ENCODE measurements around the gene COL9A2.

DNA sequence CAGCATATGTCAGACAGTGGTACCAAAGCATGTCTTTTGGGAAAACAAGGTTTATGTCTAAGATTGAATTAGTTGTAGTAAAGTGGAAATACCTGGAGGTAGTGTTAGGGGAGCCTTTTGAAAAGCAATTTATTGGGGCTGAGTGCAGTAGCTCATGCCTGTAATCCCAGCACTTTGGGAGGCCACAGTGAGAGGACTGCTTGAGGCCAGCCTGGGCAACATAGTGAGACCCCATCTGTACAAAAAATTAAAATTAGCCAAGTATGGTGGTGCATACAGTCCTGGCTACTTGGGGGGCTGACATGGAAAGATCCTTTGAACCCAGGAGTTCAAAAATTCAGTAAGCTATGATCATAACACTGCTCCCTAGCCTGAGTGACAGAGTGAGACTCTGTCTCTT is 51.8 kb downstream of the COL9A2 start:
- TF ChIP-seq POLR2A (IDR thresholded peaks at IDR 0.05) = no peak
- TF ChIP-seq, protein P1, sequence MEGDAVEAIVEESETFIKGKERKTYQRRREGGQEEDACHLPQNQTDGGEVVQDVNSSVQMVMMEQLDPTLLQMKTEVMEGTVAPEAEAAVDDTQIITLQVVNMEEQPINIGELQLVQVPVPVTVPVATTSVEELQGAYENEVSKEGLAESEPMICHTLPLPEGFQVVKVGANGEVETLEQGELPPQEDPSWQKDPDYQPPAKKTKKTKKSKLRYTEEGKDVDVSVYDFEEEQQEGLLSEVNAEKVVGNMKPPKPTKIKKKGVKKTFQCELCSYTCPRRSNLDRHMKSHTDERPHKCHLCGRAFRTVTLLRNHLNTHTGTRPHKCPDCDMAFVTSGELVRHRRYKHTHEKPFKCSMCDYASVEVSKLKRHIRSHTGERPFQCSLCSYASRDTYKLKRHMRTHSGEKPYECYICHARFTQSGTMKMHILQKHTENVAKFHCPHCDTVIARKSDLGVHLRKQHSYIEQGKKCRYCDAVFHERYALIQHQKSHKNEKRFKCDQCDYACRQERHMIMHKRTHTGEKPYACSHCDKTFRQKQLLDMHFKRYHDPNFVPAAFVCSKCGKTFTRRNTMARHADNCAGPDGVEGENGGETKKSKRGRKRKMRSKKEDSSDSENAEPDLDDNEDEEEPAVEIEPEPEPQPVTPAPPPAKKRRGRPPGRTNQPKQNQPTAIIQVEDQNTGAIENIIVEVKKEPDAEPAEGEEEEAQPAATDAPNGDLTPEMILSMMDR (IDR thresholded peaks at IDR 0.05) = no peak
